Mucosa of gallbladder (tissue), 1 donor: ENCODE data around the gene MKLN1. TPM values are rescaled to one million over a fixed set of nuclear protein-coding genes. Genes with fewer than 3 reads are reported as not detected.
"Not testable (repeated sequence)": the region's sequence is repeated elsewhere in the genome, so short reads cannot be mapped to it uniquely, and the experiment has no call there.

Experiments
- DNase-seq: peaks from one replicate; pipeline ENCODE4 v3.0.0-alpha.2; 2020; ENCODE audit warnings: low spot score
- total RNA-seq: library from RNA; stranded (reverse); gene quantifications from one replicate; pipeline ENCODE4 v1.2.1, GENCODE V29; 2021
- donor health status: DM: no; HTN: no; CAD: no.

Gene MKLN1
- total RNA-seq, 1 donor from 2014 or later: 49.6 TPM

DNA sequence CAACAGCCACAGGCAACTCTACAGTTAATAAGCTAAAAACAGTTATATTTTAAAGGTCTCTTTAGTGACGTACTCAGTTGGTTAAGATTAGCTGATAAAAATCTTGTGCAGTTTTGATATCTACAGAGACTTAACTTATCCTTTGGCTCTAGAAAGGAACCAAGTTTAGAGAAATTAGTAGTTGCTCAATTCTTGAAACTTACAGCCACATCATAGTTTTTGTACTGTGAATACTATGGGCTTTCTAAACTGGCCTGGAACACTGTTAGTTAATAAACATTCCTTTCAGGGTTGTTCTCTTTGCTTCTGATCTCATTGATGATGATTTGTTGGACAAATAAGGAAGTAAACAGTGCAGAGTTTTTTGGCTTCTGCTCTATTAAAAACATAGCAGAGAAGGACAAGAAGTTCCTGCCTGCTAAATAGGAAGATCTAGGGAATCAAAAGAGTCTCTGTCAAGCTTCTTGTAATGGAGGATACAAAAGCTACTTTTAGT is 73.1 kb downstream of the MKLN1 start:
- no peak for DNase-seq

GRCh38 chr7:131401194-131401593 is 73.5 kb downstream of the MKLN1 start:
- DNase-seq: no peak

DNA sequence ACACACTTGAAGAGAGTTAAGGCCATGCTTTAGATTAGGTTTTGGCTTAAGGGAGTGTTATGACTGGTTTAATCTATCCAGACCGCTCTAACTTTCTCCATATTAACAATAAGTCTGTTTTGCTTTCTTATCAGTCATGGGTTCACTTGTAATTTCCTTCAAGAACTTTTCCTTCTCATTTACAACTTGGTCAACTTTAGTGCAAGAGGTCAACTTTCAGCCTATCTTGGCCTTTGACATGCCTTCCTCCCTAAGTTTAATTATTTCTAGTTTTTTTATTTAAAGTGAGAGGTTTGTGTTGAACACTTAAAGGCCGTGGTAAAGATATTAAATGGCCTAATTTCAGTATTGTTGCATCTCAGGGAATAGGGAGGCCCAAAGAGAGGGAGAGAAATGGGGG is 75.6 kb downstream of the MKLN1 start:
- DNase-seq: no peak

DNA sequence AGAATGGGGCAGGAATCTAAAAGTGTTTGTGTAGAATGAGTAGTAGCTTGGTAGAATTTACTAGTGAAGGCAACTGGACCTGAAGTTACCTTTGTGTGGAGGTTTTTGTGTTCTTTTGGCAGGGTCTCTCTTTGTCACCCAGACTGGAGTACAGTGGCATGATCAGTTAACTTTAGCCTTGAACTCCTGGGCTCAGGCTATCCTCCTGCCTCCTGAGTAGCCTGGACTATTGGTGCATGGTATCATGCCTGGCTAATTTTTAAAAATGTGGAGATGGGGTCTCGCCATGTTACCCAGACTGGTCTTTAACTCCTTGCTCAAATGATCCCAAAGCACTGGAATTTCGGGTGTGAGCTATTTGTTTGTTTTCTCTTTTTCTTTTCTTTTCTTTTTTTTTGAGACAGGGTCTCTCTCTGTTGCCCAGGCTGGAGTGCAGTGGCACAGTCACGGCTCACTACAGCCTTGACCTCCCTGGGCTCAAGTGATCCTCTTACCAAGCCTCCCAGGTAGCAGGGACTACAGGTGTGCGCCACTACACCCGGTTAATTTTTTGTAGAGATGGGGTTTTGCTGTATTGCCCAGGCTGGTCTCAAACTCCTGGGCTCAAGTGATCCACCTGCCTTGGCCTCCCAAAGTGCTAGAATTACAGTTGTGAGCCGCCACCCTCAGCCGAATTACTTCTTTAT is 76.7 kb downstream of the MKLN1 start:
- DNase-seq: no peak

DNA sequence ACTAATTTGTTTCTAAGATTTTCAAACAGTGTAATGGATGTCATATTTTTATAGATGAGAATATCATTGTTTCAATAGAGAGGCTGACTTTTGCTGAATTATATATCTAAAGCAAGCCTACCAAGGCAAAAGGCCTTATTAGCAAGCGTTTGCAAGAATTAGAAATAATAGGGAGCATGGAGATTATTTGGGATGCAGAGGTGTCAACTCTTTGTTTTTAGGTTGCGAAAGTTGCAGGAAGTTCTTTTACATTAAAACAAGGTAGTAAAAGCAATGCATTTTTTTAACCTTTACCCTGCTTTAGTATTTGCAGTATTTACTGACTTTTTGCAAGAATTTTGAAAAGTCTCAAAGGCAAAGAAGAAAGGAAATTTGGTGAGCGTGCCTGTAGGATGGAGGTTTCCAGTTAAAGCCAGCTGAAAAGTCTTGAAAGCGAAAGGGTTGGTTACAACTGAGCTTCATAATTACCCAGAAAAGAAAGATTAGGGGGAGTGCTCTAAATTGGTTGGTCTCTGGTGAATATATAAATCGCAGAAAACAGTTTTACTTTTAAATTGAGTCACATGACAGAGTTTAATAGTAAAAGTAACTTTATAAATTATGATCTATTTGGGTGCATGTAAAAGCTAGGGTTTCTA is 81.6 kb downstream of the MKLN1 start:
- DNase-seq: no peak

DNA sequence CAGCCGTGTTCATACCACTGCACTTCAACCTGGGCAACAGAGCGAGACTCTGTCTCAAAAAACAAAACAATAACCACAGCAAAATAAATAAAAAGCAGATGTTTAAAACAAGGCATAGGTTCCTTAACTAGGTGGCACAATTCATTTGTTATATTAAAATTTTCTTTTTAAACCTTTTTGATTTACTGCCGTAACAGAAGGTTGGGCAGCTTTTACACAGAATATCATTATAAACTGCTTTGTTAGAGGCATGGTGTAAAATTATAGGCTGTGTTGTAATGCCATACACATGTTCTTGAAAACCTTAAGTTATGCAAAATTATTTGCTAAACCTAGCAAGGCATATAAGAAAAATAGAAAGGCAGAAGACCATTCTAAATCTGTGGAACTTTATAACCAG is 84.4 kb downstream of the MKLN1 start:
- DNase-seq: no peak

DNA sequence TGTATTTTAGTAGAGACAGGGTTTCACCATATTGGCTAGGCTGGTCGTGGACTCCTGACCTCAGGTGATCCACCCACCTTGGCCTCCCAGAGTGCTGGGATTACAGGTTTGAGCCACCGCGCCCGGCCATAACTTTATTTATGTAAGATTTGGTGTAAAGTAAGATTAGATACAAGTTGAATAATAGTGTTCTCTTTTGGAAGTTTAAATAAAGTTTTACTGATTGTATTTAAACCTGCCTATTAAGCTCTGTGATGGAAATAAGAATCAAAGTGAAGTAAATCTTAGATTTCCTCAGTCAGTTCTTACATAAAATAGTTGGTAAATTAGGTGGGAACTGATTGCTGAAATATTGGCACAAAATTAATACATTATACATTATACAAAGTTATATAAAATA is 86.0 kb downstream of the MKLN1 start:
- DNase-seq: no peak

DNA sequence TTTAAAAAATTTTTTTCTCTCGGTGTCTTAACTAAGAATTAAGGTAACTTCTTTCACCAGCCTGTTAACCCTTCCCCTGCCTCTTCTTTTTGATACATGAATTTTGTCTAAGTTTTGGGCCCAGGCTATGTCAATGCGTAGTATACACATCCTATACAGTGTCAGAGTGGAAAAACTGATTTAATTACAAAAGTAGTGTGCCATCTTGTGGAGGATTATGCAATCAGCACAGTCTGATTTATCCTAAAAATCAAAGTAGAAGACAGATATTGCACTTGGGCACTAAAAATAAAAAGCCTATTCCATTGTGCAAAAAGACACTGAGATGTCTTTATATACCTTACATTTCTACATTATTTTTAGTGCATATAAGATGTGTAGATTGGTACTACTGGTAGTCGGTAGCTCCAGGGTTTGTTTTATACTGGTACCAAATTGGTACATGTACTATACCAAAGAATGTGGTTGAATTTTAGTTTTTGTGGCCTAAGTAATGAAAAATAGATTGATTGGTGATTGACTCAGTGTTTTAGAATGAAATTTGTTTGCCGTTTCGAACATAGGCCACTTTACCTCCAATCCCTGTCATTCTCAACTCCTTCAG is 96.6 kb downstream of the MKLN1 start:
- no peak for DNase-seq

GRCh38 chr7:131425992-131426391 is 98.3 kb downstream of the MKLN1 start:
- no peak for DNase-seq

- DNase-seq: not testable (repeated sequence)
Observed at GRCh38 chr7:131430826-131431225, 103.2 kb downstream of the MKLN1 start.

GRCh38 chr7:131431289-131431688 is 103.6 kb downstream of the MKLN1 start:
- no peak for DNase-seq

GRCh38 chr7:131431756-131432155 is 104.1 kb downstream of the MKLN1 start:
- no peak for DNase-seq

DNA sequence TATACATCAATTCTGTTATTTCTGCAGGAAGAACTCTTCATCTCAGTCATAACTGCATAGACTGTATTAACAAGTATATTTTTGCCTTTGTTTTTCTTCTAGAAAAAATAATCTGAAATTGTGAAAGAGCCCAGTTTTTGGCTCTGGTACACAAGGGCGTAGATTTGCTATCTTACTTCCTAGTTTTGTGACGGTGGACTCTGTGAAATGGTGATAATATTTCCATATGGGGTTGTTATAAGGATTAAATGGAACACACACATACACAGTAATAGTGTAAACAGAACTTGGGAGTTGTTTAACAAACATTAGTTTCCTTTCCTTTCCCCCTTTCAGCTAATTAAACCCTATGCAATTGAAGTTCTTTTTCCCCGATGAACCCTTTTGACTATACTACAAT is 108.7 kb downstream of the MKLN1 start:
- DNase-seq: no peak

- DNase-seq: no peak
Observed at GRCh38 chr7:131438969-131439368, 111.3 kb downstream of the MKLN1 start.

- DNase-seq: no peak
Observed at GRCh38 chr7:131443496-131443895, 115.8 kb downstream of the MKLN1 start.

- DNase-seq: no peak
Observed at GRCh38 chr7:131444683-131445082, 117.0 kb downstream of the MKLN1 start.

DNA sequence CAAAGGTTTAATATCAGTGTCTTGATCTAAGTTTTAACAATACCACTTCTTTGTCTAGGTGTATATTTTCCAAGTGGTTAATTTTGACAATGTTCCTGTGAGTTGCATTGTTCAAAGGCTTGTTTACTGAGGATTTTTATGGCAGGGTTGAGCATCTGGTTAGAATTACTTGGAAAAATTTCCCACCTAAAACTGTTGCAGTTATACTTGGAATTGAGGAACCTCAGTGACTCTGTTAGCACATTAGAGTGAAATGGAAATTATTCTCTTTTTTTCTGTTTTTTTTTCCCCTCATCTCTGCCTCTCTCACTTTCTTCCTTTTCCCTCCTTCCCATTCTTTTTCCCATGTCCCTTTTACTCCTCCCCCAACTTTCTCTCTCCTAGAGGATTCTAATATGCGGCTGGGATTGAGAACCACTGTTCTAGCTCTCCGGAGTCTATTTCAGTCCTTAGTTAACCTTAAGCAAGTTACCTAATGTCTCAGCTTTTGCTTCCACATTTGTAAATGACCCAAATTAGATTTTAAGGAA is 121.8 kb downstream of the MKLN1 start:
- DNase-seq: no peak

DNA sequence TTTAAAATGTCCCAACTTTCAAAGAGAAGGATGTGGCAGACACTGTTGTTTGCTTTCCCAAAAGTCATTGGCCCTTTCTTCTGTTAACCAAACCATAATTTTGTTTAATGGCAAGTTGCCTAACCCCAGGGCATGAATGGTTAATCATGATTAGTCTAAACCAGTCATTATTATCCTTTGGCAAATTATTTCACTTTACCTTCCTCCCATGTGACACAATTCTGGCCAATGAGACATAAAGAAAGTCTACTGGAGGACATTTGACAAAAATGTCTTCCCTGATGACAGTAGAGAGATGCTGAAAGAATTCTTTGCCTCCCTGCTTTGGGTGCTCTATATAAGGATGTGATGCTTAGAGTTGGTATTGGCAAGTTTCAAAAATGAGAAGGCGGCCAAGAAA is 126.8 kb downstream of the MKLN1 start:
- DNase-seq: no peak

DNA sequence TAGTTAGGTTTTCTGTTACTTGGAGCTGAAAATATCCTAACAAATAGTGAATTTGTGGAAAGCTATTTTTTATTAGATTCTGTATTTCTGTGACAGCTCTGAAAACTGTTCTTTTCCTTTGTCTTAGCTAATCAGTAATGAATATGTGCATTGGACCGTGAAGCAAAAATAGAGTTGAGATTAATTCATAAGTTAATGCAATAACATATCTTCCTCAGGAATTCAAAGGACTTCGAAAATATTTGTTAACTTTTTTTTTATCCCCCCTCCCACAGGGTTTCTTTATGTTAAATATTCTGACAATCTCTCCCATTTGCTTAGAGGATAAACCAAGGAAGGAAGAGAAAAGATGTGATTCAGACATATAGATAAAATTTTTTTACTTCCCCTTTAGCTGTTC is 127.3 kb downstream of the MKLN1 start:
- DNase-seq: no peak

DNA sequence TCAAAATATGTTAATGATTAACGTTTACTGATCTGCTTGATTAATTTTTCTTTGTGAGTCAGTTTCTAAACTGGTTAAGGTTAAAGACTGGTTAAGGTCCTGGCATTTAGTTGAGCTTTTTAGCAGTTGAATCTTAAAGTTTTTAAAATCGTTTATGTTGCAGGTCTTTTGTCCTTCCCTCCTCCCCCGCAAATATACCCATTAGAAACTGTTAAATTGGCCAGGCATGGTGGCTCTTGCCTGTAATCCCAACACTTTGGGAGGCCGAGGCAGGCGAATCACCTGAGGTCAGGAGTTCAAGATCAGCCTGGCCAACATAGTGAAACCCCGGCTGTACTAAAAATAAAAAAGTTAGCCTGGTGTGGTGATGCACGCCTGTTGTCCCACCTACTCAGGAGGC is 127.9 kb downstream of the MKLN1 start:
- no peak for DNase-seq

- no peak for DNase-seq
Observed at GRCh38 chr7:131456338-131456737, 128.7 kb downstream of the MKLN1 start.

DNA sequence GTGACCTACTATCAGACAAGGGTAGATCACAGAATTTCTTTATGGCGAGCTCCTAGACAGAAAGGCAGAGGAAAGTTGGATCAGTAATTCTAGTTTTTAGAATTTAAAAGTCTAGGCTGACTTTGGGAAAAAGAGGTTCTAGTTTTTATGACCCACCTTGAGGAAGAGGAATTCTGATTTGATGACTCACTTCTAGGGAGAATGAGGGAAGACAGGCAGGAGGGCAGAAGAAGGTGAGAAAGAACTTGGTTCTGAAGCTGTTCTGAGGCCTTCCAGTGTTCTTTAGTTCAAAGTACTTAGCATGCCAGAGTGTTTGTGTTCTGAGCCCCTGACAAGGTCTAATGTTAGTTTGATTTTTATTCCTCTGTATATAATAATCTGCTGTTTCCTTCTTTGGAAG is 131.6 kb downstream of the MKLN1 start:
- DNase-seq: no peak

GRCh38 chr7:131462059-131462458 is 134.4 kb downstream of the MKLN1 start:
- no peak for DNase-seq
